Type B pancreatic cell (in vitro differentiated cells): ENCODE data around the gene DZIP1. TPM values are rescaled to one million over a fixed set of nuclear protein-coding genes. Genes with fewer than 3 reads are reported as not detected.

Source experiments
- DNase-seq: peaks from one replicate; pipeline ENCODE4 v3.0.0; 2021; ENCODE audit warnings: mixed read lengths; ENCODE audit not compliant: unreplicated experiment; ENCODE audit errors: extremely low spot score
- H3K27ac Mint-ChIP-seq: 2 replicates; pipeline ENCODE4 v1.8.0; 2021; ENCODE audit warnings: mild to moderate bottlenecking, mixed read lengths
- H3K27me3 Mint-ChIP-seq: 2 replicates; pipeline ENCODE4 v1.8.0; 2021; ENCODE audit warnings: mixed read lengths
- H3K36me3 Mint-ChIP-seq: 2 replicates; pipeline ENCODE4 v1.8.0; 2021; ENCODE audit warnings: mixed read lengths
- H3K4me1 Mint-ChIP-seq: one replicate; pipeline ENCODE4 v1.8.0; 2021; ENCODE audit warnings: mixed read lengths; ENCODE audit not compliant: unreplicated experiment
- H3K4me3 Mint-ChIP-seq: 2 replicates; pipeline ENCODE4 v1.8.0; 2021; ENCODE audit warnings: mild to moderate bottlenecking, mixed read lengths
- H3K9me3 Mint-ChIP-seq: 2 replicates; pipeline ENCODE4 v1.8.0; 2021; ENCODE audit warnings: mixed read lengths
- CTCF ChIP-seq: fragments of 200-600 bp; sonication (generic); conservative IDR thresholded peaks from 2 replicates; pipeline ENCODE4 v1.5.0; 2021; ENCODE audit warnings: antibody characterized with exemption, mild to moderate bottlenecking
- total RNA-seq: library from RNA; stranded (reverse); gene quantifications from 2 replicates; pipeline ENCODE4 v1.2.1, GENCODE V29; 2021; ENCODE audit warnings: low replicate concordance

Gene DZIP1
- total RNA-seq, 1 donor from 2014 or later, result 51.3 TPM

GRCh38 chr13:95620825-95621498 is 23.5 kb downstream of the DZIP1 start:
- Mint-ChIP-seq H3K4me3 (no peak overlapping the region), H3K27me3 (no peaks in the 10 kb centered on the region)

GRCh38 chr13:95620030-95620824 is 24.3 kb downstream of the DZIP1 start:
- no peak for TF ChIP-seq CTCF
- H3K27me3 Mint-ChIP-seq, result no peaks in the 10 kb centered on the region
- no peak overlapping the region for H3K27ac Mint-ChIP-seq
- peaks cover 16% of the 10 kb centered on the region for H3K36me3 Mint-ChIP-seq
- DNase-seq, result no peak
- H3K9me3 Mint-ChIP-seq, result no peaks in the 10 kb centered on the region
- H3K4me1 Mint-ChIP-seq, result no peaks in the 10 kb centered on the region
- H3K4me3 Mint-ChIP-seq, result no peak overlapping the region

More at GRCh38 chr13:95620825-95621498, 23.5 kb downstream of the DZIP1 start:
- Mint-ChIP-seq H3K27ac (no peak overlapping the region), H3K36me3 (peaks cover 21% of the 10 kb centered on the region), H3K4me1 (no peaks in the 10 kb centered on the region), H3K9me3 (no peaks in the 10 kb centered on the region)
- DNase-seq, result no peak
- no peak for TF ChIP-seq CTCF

- H3K9me3 Mint-ChIP-seq, result no peaks in the 10 kb centered on the region
- DNase-seq, result no peak
- no peaks in the 10 kb centered on the region for H3K4me1 Mint-ChIP-seq
- no peak for TF ChIP-seq CTCF
- H3K27ac Mint-ChIP-seq, result no peak overlapping the region
- peaks cover 12% of the 10 kb centered on the region for H3K36me3 Mint-ChIP-seq
- no peak overlapping the region for H3K4me3 Mint-ChIP-seq
- no peaks in the 10 kb centered on the region for H3K27me3 Mint-ChIP-seq
Measured at GRCh38 chr13:95615539-95615938, 29.0 kb downstream of the DZIP1 start.

GRCh38 chr13:95614641-95615245 is 29.8 kb downstream of the DZIP1 start:
- no peak for TF ChIP-seq CTCF
- peaks cover 8% of the 10 kb centered on the region for H3K36me3 Mint-ChIP-seq
- H3K9me3 Mint-ChIP-seq, result no peaks in the 10 kb centered on the region
- H3K4me3 Mint-ChIP-seq, result no peak overlapping the region
- DNase-seq, result no peak
- H3K27me3 Mint-ChIP-seq, result no peaks in the 10 kb centered on the region
- no peaks in the 10 kb centered on the region for H3K4me1 Mint-ChIP-seq
- H3K27ac Mint-ChIP-seq, result no peak overlapping the region

- no peak for DNase-seq
- H3K4me1 Mint-ChIP-seq, result no peaks in the 10 kb centered on the region
- TF ChIP-seq CTCF, result no peak
- no peak overlapping the region for H3K27ac Mint-ChIP-seq
- no peaks in the 10 kb centered on the region for H3K9me3 Mint-ChIP-seq
- peaks cover 14% of the 10 kb centered on the region for H3K36me3 Mint-ChIP-seq
- H3K27me3 Mint-ChIP-seq, result no peaks in the 10 kb centered on the region
- no peak overlapping the region for H3K4me3 Mint-ChIP-seq
Measured at GRCh38 chr13:95608640-95609323, 35.7 kb downstream of the DZIP1 start.
